Measurements from ENCODE around the gene PLOD2. TPM values are rescaled to one million over a fixed set of nuclear protein-coding genes. Genes with fewer than 3 reads are reported as not detected.

Gene PLOD2
- total RNA-seq, 2 donors from 2014 or later: 89.6 to 136 TPM

GRCh38 chr3:146080578-146080977 is 80.4 kb downstream of the PLOD2 start:
- intact Hi-C loops (cut with DNase I, micrococcal nuclease): no loop called here
- no peak for DNase-seq
- no peak for ATAC-seq

GRCh38 chr3:146078031-146078430 is 83.0 kb downstream of the PLOD2 start:
- intact Hi-C loops (cut with DNase I, micrococcal nuclease): loop anchor here in 1 of 2 donors (10.0 kb wide), 1 partner anchor 87 kb away; the partner anchor contains the start of gene PLOD2
- DNase-seq (no peak), ATAC-seq (no peak)

GRCh38 chr3:146077181-146077580 is 83.8 kb downstream of the PLOD2 start:
- ATAC-seq: no peak
- intact Hi-C loops (cut with DNase I, micrococcal nuclease): loop anchor here in 1 of 2 donors (10.0 kb wide), 1 partner anchor 88 kb away; the partner anchor contains the start of gene PLOD2
- no peak for DNase-seq

GRCh38 chr3:146072824-146073223 is 88.2 kb downstream of the PLOD2 start:
- DNase-seq: no peak
- ATAC-seq: no peak
- intact Hi-C loops (cut with DNase I, micrococcal nuclease): loop anchor here in 1 of 2 donors (10.0 kb wide), 1 partner anchor 92 kb away; the partner anchor contains the start of gene PLOD2

GRCh38 chr3:146072061-146072460 is 88.9 kb downstream of the PLOD2 start:
- no peak for ATAC-seq

GRCh38 chr3:146071632-146072031 is 89.4 kb downstream of the PLOD2 start:
- ATAC-seq: no peak
- intact Hi-C loops (cut with DNase I, micrococcal nuclease): loop anchor here in 1 of 2 donors (10.0 kb wide), 1 partner anchor 93 kb away; the partner anchor contains the start of gene PLOD2
- no peak for DNase-seq

More at GRCh38 chr3:146072061-146072460, 88.9 kb downstream of the PLOD2 start:
- intact Hi-C loops (cut with DNase I, micrococcal nuclease): loop anchor here in 1 of 2 donors (10.0 kb wide), 1 partner anchor 93 kb away; the partner anchor contains the start of gene PLOD2
- no peak for DNase-seq

GRCh38 chr3:146067048-146067447 is 93.9 kb downstream of the PLOD2 start:
- DNase-seq: no peak
- intact Hi-C loops (cut with DNase I, micrococcal nuclease): no loop called here
- no peak for ATAC-seq

GRCh38 chr3:146065573-146066006 is 95.4 kb downstream of the PLOD2 start:
- DNase-seq (no peak), ATAC-seq (no peak)
- intact Hi-C loops (cut with DNase I, micrococcal nuclease): loop anchor here in 1 of 2 donors (2.0 kb wide), 1 partner anchor 123 kb away; no protein-coding TSS in a partner anchor

GRCh38 chr3:146058241-146058640 is 102.7 kb downstream of the PLOD2 start:
- no peak for DNase-seq
- intact Hi-C loops (cut with DNase I, micrococcal nuclease): no loop called here
- no peak for ATAC-seq

- intact Hi-C loops (cut with DNase I, micrococcal nuclease): no loop called here
- DNase-seq: no peak
- no peak for ATAC-seq
These were observed 108.1 kb downstream of the PLOD2 start for GRCh38 chr3:146052791-146053310.

GRCh38 chr3:146052056-146052790 is 108.8 kb downstream of the PLOD2 start:
- intact Hi-C loops (cut with DNase I, micrococcal nuclease): no loop called here
- ATAC-seq (no peak), DNase-seq (no peak)

GRCh38 chr3:146050691-146051090 is 110.3 kb downstream of the PLOD2 start:
- ATAC-seq (no peak), DNase-seq (no peak)
- intact Hi-C loops (cut with DNase I, micrococcal nuclease): no loop called here

GRCh38 chr3:146047485-146047884 is 113.5 kb downstream of the PLOD2 start:
- DNase-seq: no peak
- no peak for ATAC-seq
- intact Hi-C loops (cut with DNase I, micrococcal nuclease): no loop called here

- DNase-seq (no peak), ATAC-seq (no peak)
- intact Hi-C loops (cut with DNase I, micrococcal nuclease): no loop called here
These were observed 116.9 kb downstream of the PLOD2 start for GRCh38 chr3:146044046-146044445.

- intact Hi-C loops (cut with DNase I, micrococcal nuclease): no loop called here
- DNase-seq: no peak
- no peak for ATAC-seq
These were observed 120.4 kb downstream of the PLOD2 start for GRCh38 chr3:146040630-146041029.

- DNase-seq: no peak
- no peak for ATAC-seq
- intact Hi-C loops (cut with DNase I, micrococcal nuclease): no loop called here
These were observed 123.3 kb downstream of the PLOD2 start for GRCh38 chr3:146037697-146038096.

- DNase-seq (no peak), ATAC-seq (no peak)
- intact Hi-C loops (cut with DNase I, micrococcal nuclease): no loop called here
These were observed 124.7 kb downstream of the PLOD2 start for GRCh38 chr3:146036281-146036680.

- ATAC-seq (no peak), DNase-seq (no peak)
- intact Hi-C loops (cut with DNase I, micrococcal nuclease): no loop called here
These were observed 125.6 kb downstream of the PLOD2 start for GRCh38 chr3:146035366-146035765.

GRCh38 chr3:146033950-146034349 is 127.0 kb downstream of the PLOD2 start:
- no peak for ATAC-seq
- DNase-seq: no peak
- intact Hi-C loops (cut with DNase I, micrococcal nuclease): no loop called here

- intact Hi-C loops (cut with DNase I, micrococcal nuclease): no loop called here
- DNase-seq (no peak), ATAC-seq (no peak)
These were observed 134.4 kb downstream of the PLOD2 start for GRCh38 chr3:146026547-146026946.
